ENCODE measurements around the gene TNFRSF17.
A peak's percentile ranks its signal among the peaks of the same experiment; 100 is the strongest.

The TNFRSF17 gene

GRCh38 chr16:11972128-11972527 is 7.1 kb downstream of the TNFRSF17 start:
- no peak overlapping the region for H3K27ac ChIP-seq (ENCODE audit: low read depth, low read length)

GRCh38 chr16:11973070-11973469 is 8.1 kb downstream of the TNFRSF17 start:
- H3K27ac ChIP-seq (ENCODE audit: low read depth, low read length): no peak overlapping the region
- no peak overlapping the region for H3K4me3 ChIP-seq (ENCODE audit: low read length)
- H3K9me3 ChIP-seq (ENCODE audit: insufficient read depth, low read depth, low read length): no peaks in the 10 kb centered on the region
- 91% methylated on average over 5 of the region's 5 CpGs for WGBS
- no peaks in the 10 kb centered on the region for H3K36me3 ChIP-seq (ENCODE audit: insufficient read depth, low read length)
- H3K9ac ChIP-seq (ENCODE audit: low read depth, low read length): no peak overlapping the region
- H3K4me1 ChIP-seq (ENCODE audit: insufficient read depth, low read length): peaks cover 4% of the 10 kb centered on the region; the same call in 1 of the 2 replicates
- no peaks in the 10 kb centered on the region for H3K27me3 ChIP-seq (ENCODE audit: insufficient read depth, low read length)

More at GRCh38 chr16:11972128-11972527, 7.1 kb downstream of the TNFRSF17 start:
- no peaks in the 10 kb centered on the region for H3K4me1 ChIP-seq (ENCODE audit: insufficient read depth, low read length)
- WGBS: 80% methylated on average over 10 of the region's 11 CpGs
- H3K27me3 ChIP-seq (ENCODE audit: insufficient read depth, low read length): no peaks in the 10 kb centered on the region
- no peak overlapping the region for H3K4me3 ChIP-seq (ENCODE audit: low read length)
- no peaks in the 10 kb centered on the region for H3K9me3 ChIP-seq (ENCODE audit: insufficient read depth, low read depth, low read length)
- no peak overlapping the region for H3K9ac ChIP-seq (ENCODE audit: low read depth, low read length)
- H3K36me3 ChIP-seq (ENCODE audit: insufficient read depth, low read length): no peaks in the 10 kb centered on the region

GRCh38 chr16:11976850-11977375 is 11.9 kb downstream of the TNFRSF17 start:
- whole genome bisulfite sequencing: 1% methylated on average over 22 of the region's 22 CpGs
- no peak overlapping the region for H3K27ac ChIP-seq (ENCODE audit: low read depth, low read length)

GRCh38 chr16:11977376-11978041 is 12.5 kb downstream of the TNFRSF17 start:
- Histone ChIP-seq H3K36me3 (ENCODE audit: insufficient read depth, low read length) (no peaks in the 10 kb centered on the region), H3K9me3 (ENCODE audit: insufficient read depth, low read depth, low read length) (no peaks in the 10 kb centered on the region), H3K27me3 (ENCODE audit: insufficient read depth, low read length) (no peaks in the 10 kb centered on the region), H3K4me1 (ENCODE audit: insufficient read depth, low read length) (peaks cover 4% of the 10 kb centered on the region; the same call in 1 of the 2 replicates), H3K4me3 (ENCODE audit: low read length) (peak overlapping the region; percentile 99), H3K9ac (ENCODE audit: low read depth, low read length) (peak overlapping the region; percentile 64; the same call in 1 of the 2 replicates), H3K27ac (ENCODE audit: low read depth, low read length) (no peak overlapping the region)
- 61% methylated on average over 8 of the region's 12 CpGs for WGBS

More at GRCh38 chr16:11976850-11977375, 11.9 kb downstream of the TNFRSF17 start:
- Histone ChIP-seq H3K27me3 (ENCODE audit: insufficient read depth, low read length) (no peaks in the 10 kb centered on the region), H3K9me3 (ENCODE audit: insufficient read depth, low read depth, low read length) (no peaks in the 10 kb centered on the region), H3K9ac (ENCODE audit: low read depth, low read length) (peak overlapping the region; percentile 64), H3K4me3 (ENCODE audit: low read length) (peak overlapping the region; percentile 99), H3K4me1 (ENCODE audit: insufficient read depth, low read length) (peaks cover 4% of the 10 kb centered on the region; the same call in 1 of the 2 replicates), H3K36me3 (ENCODE audit: insufficient read depth, low read length) (no peaks in the 10 kb centered on the region)

- WGBS: 86% methylated on average over 2 of the region's 2 CpGs
- H3K27ac ChIP-seq (ENCODE audit: low read depth, low read length): no peak overlapping the region
- H3K27me3 ChIP-seq (ENCODE audit: insufficient read depth, low read length): no peaks in the 10 kb centered on the region
- no peaks in the 10 kb centered on the region for H3K9me3 ChIP-seq (ENCODE audit: insufficient read depth, low read depth, low read length)
- H3K4me1 ChIP-seq (ENCODE audit: insufficient read depth, low read length): peaks cover 4% of the 10 kb centered on the region; the same call in 1 of the 2 replicates
- H3K9ac ChIP-seq (ENCODE audit: low read depth, low read length): no peak overlapping the region
- H3K4me3 ChIP-seq (ENCODE audit: low read length): peak overlapping the region; percentile 99; the same call in 1 of the 2 replicates
- H3K36me3 ChIP-seq (ENCODE audit: insufficient read depth, low read length): no peaks in the 10 kb centered on the region
Measured at GRCh38 chr16:11978080-11978479, 13.1 kb downstream of the TNFRSF17 start.

- Histone ChIP-seq H3K4me1 (ENCODE audit: insufficient read depth, low read length) (peaks cover 4% of the 10 kb centered on the region; the same call in 1 of the 2 replicates), H3K4me3 (ENCODE audit: low read length) (no peak overlapping the region), H3K9ac (ENCODE audit: low read depth, low read length) (no peak overlapping the region), H3K36me3 (ENCODE audit: insufficient read depth, low read length) (no peaks in the 10 kb centered on the region), H3K27me3 (ENCODE audit: insufficient read depth, low read length) (no peaks in the 10 kb centered on the region), H3K27ac (ENCODE audit: low read depth, low read length) (no peak overlapping the region), H3K9me3 (ENCODE audit: insufficient read depth, low read depth, low read length) (no peaks in the 10 kb centered on the region)
- WGBS: 88% methylated on average over 7 of the region's 9 CpGs
Measured at GRCh38 chr16:11979013-11979672, 14.1 kb downstream of the TNFRSF17 start.

GRCh38 chr16:11980136-11980844 is 15.3 kb downstream of the TNFRSF17 start:
- Histone ChIP-seq H3K27ac (ENCODE audit: low read depth, low read length) (no peak overlapping the region), H3K9me3 (ENCODE audit: insufficient read depth, low read depth, low read length) (no peaks in the 10 kb centered on the region), H3K9ac (ENCODE audit: low read depth, low read length) (no peak overlapping the region), H3K36me3 (ENCODE audit: insufficient read depth, low read length) (no peaks in the 10 kb centered on the region), H3K27me3 (ENCODE audit: insufficient read depth, low read length) (no peaks in the 10 kb centered on the region), H3K4me3 (ENCODE audit: low read length) (no peak overlapping the region), H3K4me1 (ENCODE audit: insufficient read depth, low read length) (peaks cover 4% of the 10 kb centered on the region; the same call in 1 of the 2 replicates)
- WGBS: 95% methylated on average over 5 of the region's 5 CpGs

GRCh38 chr16:11985250-11985649 is 20.2 kb downstream of the TNFRSF17 start:
- 66% methylated on average over 5 of the region's 5 CpGs for WGBS
- no peaks in the 10 kb centered on the region for H3K4me1 ChIP-seq (ENCODE audit: insufficient read depth, low read length)
- H3K9ac ChIP-seq (ENCODE audit: low read depth, low read length): no peak overlapping the region
- no peak overlapping the region for H3K4me3 ChIP-seq (ENCODE audit: low read length)
- no peak overlapping the region for H3K27ac ChIP-seq (ENCODE audit: low read depth, low read length)
- H3K27me3 ChIP-seq (ENCODE audit: insufficient read depth, low read length): no peaks in the 10 kb centered on the region
- H3K36me3 ChIP-seq (ENCODE audit: insufficient read depth, low read length): no peaks in the 10 kb centered on the region
- H3K9me3 ChIP-seq (ENCODE audit: insufficient read depth, low read depth, low read length): no peaks in the 10 kb centered on the region

- H3K27me3 ChIP-seq (ENCODE audit: insufficient read depth, low read length): no peaks in the 10 kb centered on the region
- WGBS: 94% methylated on average over 11 of the region's 12 CpGs
Measured at GRCh38 chr16:11986521-11987057, 21.6 kb downstream of the TNFRSF17 start.

GRCh38 chr16:11988258-11988978 is 23.4 kb downstream of the TNFRSF17 start:
- peaks cover 2% of the 10 kb centered on the region; the same call in 1 of the 2 replicates for H3K4me1 ChIP-seq (ENCODE audit: insufficient read depth, low read length)
- no peak overlapping the region for H3K9ac ChIP-seq (ENCODE audit: low read depth, low read length)
- H3K9me3 ChIP-seq (ENCODE audit: insufficient read depth, low read depth, low read length): no peaks in the 10 kb centered on the region
- no peaks in the 10 kb centered on the region for H3K36me3 ChIP-seq (ENCODE audit: insufficient read depth, low read length)
- no peaks in the 10 kb centered on the region for H3K27me3 ChIP-seq (ENCODE audit: insufficient read depth, low read length)
- no peak overlapping the region for H3K4me3 ChIP-seq (ENCODE audit: low read length)
- WGBS: 65% methylated on average over 4 of the region's 5 CpGs
- H3K27ac ChIP-seq (ENCODE audit: low read depth, low read length): no peak overlapping the region

More at GRCh38 chr16:11986521-11987057, 21.6 kb downstream of the TNFRSF17 start:
- Histone ChIP-seq H3K4me3 (ENCODE audit: low read length) (no peak overlapping the region), H3K9ac (ENCODE audit: low read depth, low read length) (no peak overlapping the region), H3K36me3 (ENCODE audit: insufficient read depth, low read length) (no peaks in the 10 kb centered on the region), H3K27ac (ENCODE audit: low read depth, low read length) (no peak overlapping the region), H3K4me1 (ENCODE audit: insufficient read depth, low read length) (no peaks in the 10 kb centered on the region), H3K9me3 (ENCODE audit: insufficient read depth, low read depth, low read length) (no peaks in the 10 kb centered on the region)
